ENCODE measurements around the gene ACTL8.

Gene ACTL8

GRCh38 chr1:17808816-17809215 lies 53.7 kb downstream of the ACTL8 start:
- Mint-ChIP-seq H3K27ac (no peak overlapping the region), H3K4me3 (no peak overlapping the region), H3K36me3 (ENCODE audit: insufficient read depth) (no peaks in the 10 kb centered on the region), H3K27me3 (peaks cover under 1 to 24% of the 10 kb centered on the region in 2 donors), H3K4me1 (ENCODE audit: low read depth in 2 of 2) (no peaks in the 10 kb centered on the region), H3K9me3 (no peaks in the 10 kb centered on the region)
- ATAC-seq (replicated peaks) (no peak), DNase-seq (no peak)

GRCh38 chr1:17810668-17811067 lies 55.5 kb downstream of the ACTL8 start:
- Mint-ChIP-seq H3K27me3 (peaks cover 7 to 17% of the 10 kb centered on the region in 2 donors), H3K4me1 (ENCODE audit: low read depth in 2 of 2) (no peaks in the 10 kb centered on the region), H3K36me3 (ENCODE audit: insufficient read depth) (no peaks in the 10 kb centered on the region), H3K4me3 (no peak overlapping the region), H3K9me3 (no peaks in the 10 kb centered on the region), H3K27ac (no peak overlapping the region)
- no peak for ATAC-seq (replicated peaks)
- DNase-seq, result no peak

GRCh38 chr1:17816511-17816910 lies 61.4 kb downstream of the ACTL8 start:
- Mint-ChIP-seq H3K36me3 (ENCODE audit: insufficient read depth) (no peaks in the 10 kb centered on the region), H3K27ac (no peak overlapping the region), H3K27me3 (peaks cover 23 to 28% of the 10 kb centered on the region in 2 donors), H3K9me3 (no peaks in the 10 kb centered on the region), H3K4me3 (no peak overlapping the region), H3K4me1 (ENCODE audit: low read depth in 2 of 2) (no peaks in the 10 kb centered on the region)
- DNase-seq (no peak), ATAC-seq (replicated peaks) (no peak)

GRCh38 chr1:17819129-17819802 lies 64.1 kb downstream of the ACTL8 start:
- no peak overlapping the region for H3K27ac Mint-ChIP-seq
- H3K4me3 Mint-ChIP-seq, result no peak overlapping the region
- H3K9me3 Mint-ChIP-seq, result no peaks in the 10 kb centered on the region

GRCh38 chr1:17820198-17820597 lies 65.1 kb downstream of the ACTL8 start:
- Mint-ChIP-seq H3K4me3 (no peak overlapping the region), H3K27ac (no peak overlapping the region), H3K36me3 (ENCODE audit: insufficient read depth) (peaks cover 3% of the 10 kb centered on the region), H3K9me3 (no peaks in the 10 kb centered on the region), H3K27me3 (peaks cover 31 to 45% of the 10 kb centered on the region in 2 donors), H3K4me1 (ENCODE audit: low read depth in 2 of 2) (no peaks in the 10 kb centered on the region)
- no peak for ATAC-seq (replicated peaks)
- DNase-seq, result no peak

More at GRCh38 chr1:17819129-17819802, 64.1 kb downstream of the ACTL8 start:
- DNase-seq, result no peak
- Mint-ChIP-seq H3K27me3 (peaks cover 31 to 41% of the 10 kb centered on the region in 2 donors), H3K4me1 (ENCODE audit: low read depth in 2 of 2) (no peaks in the 10 kb centered on the region), H3K36me3 (ENCODE audit: insufficient read depth) (peaks cover 3% of the 10 kb centered on the region)
- ATAC-seq (replicated peaks), result no peak

- H3K4me1 Mint-ChIP-seq (ENCODE audit: low read depth in 2 of 2), result no peaks in the 10 kb centered on the region
- no peak overlapping the region for H3K4me3 Mint-ChIP-seq
- H3K36me3 Mint-ChIP-seq (ENCODE audit: insufficient read depth), result peaks cover 3% of the 10 kb centered on the region
- ATAC-seq (replicated peaks), result no peak
- no peaks in the 10 kb centered on the region for H3K9me3 Mint-ChIP-seq
- DNase-seq, result no peak
- H3K27ac Mint-ChIP-seq, result no peak overlapping the region
- H3K27me3 Mint-ChIP-seq, result peaks cover 24 to 71% of the 10 kb centered on the region in 2 donors
These were observed 67.8 kb downstream of the ACTL8 start for GRCh38 chr1:17822741-17823426.

GRCh38 chr1:17825273-17826164 lies 70.4 kb downstream of the ACTL8 start:
- no peak for ATAC-seq (replicated peaks)
- Mint-ChIP-seq H3K27ac (no peak overlapping the region), H3K4me1 (ENCODE audit: low read depth in 2 of 2) (no peaks in the 10 kb centered on the region), H3K9me3 (no peaks in the 10 kb centered on the region), H3K36me3 (ENCODE audit: insufficient read depth) (peaks cover 3% of the 10 kb centered on the region), H3K27me3 (peaks cover 16 to 76% of the 10 kb centered on the region in 2 donors), H3K4me3 (no peak overlapping the region)
- DNase-seq, result no peak

- Mint-ChIP-seq H3K4me3 (no peak overlapping the region), H3K4me1 (ENCODE audit: low read depth in 2 of 2) (no peaks in the 10 kb centered on the region)
These were observed 71.0 kb downstream of the ACTL8 start for GRCh38 chr1:17826165-17826488.

GRCh38 chr1:17828991-17829390 lies 73.9 kb downstream of the ACTL8 start:
- no peak overlapping the region for H3K4me3 Mint-ChIP-seq
- peaks cover 22 to 86% of the 10 kb centered on the region in 2 donors for H3K27me3 Mint-ChIP-seq
- DNase-seq (no peak), ATAC-seq (replicated peaks) (no peak)
- no peak overlapping the region for H3K27ac Mint-ChIP-seq
- peaks cover 1% of the 10 kb centered on the region for H3K36me3 Mint-ChIP-seq (ENCODE audit: insufficient read depth)
- no peaks in the 10 kb centered on the region for H3K4me1 Mint-ChIP-seq (ENCODE audit: low read depth in 2 of 2)
- H3K9me3 Mint-ChIP-seq, result no peaks in the 10 kb centered on the region

More at GRCh38 chr1:17826165-17826488, 71.0 kb downstream of the ACTL8 start:
- ATAC-seq (replicated peaks) (no peak), DNase-seq (no peak)
- H3K27ac Mint-ChIP-seq, result no peak overlapping the region
- peaks cover 20 to 82% of the 10 kb centered on the region in 2 donors for H3K27me3 Mint-ChIP-seq
- H3K36me3 Mint-ChIP-seq (ENCODE audit: insufficient read depth), result peaks cover 3% of the 10 kb centered on the region
- no peaks in the 10 kb centered on the region for H3K9me3 Mint-ChIP-seq

- H3K27me3 Mint-ChIP-seq, result peaks cover 24 to 83% of the 10 kb centered on the region in 2 donors
- H3K9me3 Mint-ChIP-seq, result no peaks in the 10 kb centered on the region
- no peaks in the 10 kb centered on the region for H3K4me1 Mint-ChIP-seq (ENCODE audit: low read depth in 2 of 2)
These were observed 74.4 kb downstream of the ACTL8 start for GRCh38 chr1:17829579-17829978.

GRCh38 chr1:17831597-17831996 lies 76.5 kb downstream of the ACTL8 start:
- DNase-seq (no peak), ATAC-seq (replicated peaks) (no peak)
- Mint-ChIP-seq H3K27me3 (peaks cover 31 to 79% of the 10 kb centered on the region in 2 donors), H3K36me3 (ENCODE audit: insufficient read depth) (no peaks in the 10 kb centered on the region), H3K9me3 (peaks cover 0 to 1% of the 10 kb centered on the region in 2 donors), H3K4me1 (ENCODE audit: low read depth in 2 of 2) (no peaks in the 10 kb centered on the region), H3K27ac (no peak overlapping the region), H3K4me3 (no peak overlapping the region)

More at GRCh38 chr1:17829579-17829978, 74.4 kb downstream of the ACTL8 start:
- H3K4me3 Mint-ChIP-seq, result no peak overlapping the region
- ATAC-seq (replicated peaks) (no peak), DNase-seq (no peak)
- H3K27ac Mint-ChIP-seq, result no peak overlapping the region
- H3K36me3 Mint-ChIP-seq (ENCODE audit: insufficient read depth), result no peaks in the 10 kb centered on the region

- no peak overlapping the region for H3K4me3 Mint-ChIP-seq
- peaks cover 0 to 1% of the 10 kb centered on the region in 2 donors for H3K9me3 Mint-ChIP-seq
- DNase-seq (no peak), ATAC-seq (replicated peaks) (no peak)
- no peaks in the 10 kb centered on the region for H3K36me3 Mint-ChIP-seq (ENCODE audit: insufficient read depth)
- H3K4me1 Mint-ChIP-seq (ENCODE audit: low read depth in 2 of 2), result no peaks in the 10 kb centered on the region
- H3K27me3 Mint-ChIP-seq, result peaks cover 27 to 63% of the 10 kb centered on the region in 2 donors
- H3K27ac Mint-ChIP-seq, result no peak overlapping the region
These were observed 78.7 kb downstream of the ACTL8 start for GRCh38 chr1:17833661-17834501.
